Islet precursor cell (in vitro differentiated cells): Measurements from ENCODE around the gene SEMA3F.
"Not testable (repeated sequence)": the region's sequence is repeated elsewhere in the genome, so short reads cannot be mapped to it uniquely, and the experiment has no call there.

Experiments
- DNase-seq: peaks from one replicate; pipeline ENCODE4 v3.0.0-alpha.2; 2018

Gene SEMA3F

DNA sequence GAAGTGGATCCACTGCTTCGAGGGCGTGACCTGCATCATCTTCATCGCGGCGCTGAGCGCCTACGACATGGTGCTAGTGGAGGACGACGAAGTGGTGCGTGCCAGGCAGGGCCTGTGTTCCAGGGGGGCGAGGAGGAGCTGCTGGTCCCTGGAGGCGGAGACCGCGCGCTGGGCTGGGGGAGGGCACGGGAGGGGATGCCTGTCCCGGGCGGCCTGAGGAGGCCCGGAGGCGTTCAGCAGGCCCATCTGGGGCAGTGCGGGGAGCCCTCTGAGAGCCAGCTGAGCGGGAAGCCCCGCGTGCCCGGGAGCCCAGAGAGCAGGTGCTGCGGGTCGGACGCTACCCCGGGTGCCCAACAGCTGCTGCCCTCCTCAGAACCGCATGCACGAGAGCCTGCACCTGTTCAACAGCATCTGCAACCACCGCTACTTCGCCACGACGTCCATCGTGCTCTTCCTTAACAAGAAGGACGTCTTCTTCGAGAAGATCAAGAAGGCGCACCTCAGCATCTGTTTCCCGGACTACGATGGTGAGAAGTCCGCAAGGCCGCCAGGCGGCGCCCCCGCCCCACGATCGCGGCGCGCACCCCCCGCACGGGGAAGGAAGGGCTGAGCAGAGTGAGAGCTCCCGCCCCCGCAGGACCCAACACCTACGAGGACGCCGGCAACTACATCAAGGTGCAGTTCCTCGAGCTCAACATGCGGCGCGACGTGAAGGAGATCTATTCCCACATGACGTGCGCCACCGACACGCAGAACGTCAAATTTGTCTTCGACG lies 39.2 kb downstream of the SEMA3F start:
- DNase-seq, result peak; percentile 84

DNA sequence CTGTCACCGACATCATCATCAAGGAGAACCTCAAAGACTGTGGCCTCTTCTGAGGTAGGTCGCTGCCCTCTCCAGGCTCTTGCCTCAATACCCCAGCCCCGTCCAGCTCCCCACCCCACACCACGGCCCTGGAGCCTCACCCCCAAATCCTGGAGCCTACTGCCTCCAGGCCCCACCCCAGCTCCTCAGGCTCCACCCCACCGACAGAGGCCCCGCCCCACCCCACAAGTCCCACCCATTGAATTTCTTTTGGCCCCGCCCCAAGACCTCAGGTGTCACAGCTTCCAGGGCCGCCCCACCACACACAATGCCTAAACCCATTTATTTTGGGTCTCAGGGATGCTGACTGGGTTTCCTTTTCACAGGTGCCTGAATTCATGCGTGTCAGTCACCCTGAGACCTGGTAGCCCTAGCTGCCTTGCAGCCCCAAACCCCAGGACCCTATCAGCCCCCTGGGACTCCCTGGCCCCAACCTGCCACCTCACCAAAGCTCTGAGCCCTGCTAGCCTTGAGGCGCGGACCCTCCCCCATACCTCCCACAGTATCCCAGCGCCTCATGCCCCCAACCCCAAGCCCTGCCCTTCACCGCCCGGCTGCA lies 39.9 kb downstream of the SEMA3F start:
- no peak for DNase-seq

DNA sequence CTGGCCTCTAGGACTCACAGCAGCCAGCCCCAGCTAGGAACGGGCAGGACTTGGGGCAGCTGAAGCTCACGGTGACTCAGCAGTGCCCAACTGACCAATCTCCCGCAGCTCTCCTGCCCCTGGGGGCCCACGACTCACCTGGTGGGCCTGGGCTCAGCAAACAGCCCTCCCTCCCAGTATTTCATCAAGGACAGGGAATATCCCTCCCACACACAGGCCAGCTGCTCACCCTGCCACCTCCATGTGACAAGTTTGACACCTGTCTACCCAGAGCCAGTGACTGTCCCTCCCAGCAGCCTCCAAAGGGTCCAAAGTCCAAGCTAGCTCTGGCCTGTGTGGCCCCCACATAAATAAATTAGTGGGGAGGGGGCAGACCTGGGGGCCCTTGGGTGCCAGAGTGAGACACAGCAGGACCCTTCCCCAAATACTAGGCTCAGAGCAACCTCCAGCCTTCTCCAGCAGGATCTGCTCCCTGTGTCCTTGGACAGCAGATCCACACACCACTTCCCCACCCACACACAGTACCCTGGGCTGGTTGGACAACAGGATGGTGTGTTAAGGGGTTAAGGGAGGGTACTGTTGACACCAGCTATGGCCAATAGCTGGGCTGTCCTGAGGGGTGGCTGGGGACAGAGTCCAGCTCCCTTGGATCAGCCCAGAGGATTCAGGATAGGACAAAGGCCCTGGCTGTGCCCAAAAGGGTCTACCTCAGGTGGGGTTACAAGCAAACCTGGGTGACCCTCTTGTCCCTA lies 40.6 kb downstream of the SEMA3F start:
- DNase-seq, result peak; percentile 74

DNA sequence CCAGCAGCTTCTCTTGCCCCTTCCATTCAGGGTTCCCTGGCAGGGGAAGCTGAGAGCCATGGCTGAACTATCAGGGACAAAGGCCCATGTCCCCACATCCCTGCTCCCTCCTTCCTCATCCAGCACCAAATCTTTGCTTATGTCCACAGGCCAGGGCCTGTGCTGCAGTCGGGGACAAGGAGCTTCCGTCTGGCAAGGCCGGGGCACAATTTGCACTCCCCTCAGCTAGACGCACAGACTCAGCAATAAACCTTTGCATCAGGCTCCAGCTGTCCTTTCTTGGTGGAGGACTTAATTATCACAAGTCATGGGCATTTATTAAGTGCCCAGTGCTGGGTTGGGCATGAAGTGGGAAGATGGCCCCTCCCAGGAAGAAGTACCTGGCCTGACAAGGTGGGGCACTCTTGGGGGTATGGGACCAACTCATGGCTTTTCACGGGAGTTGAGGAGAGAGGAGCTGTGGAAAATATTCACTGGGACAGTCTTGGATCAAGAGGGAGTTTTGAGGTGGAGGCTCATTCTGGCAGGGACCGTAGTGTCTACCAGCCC lies 41.2 kb downstream of the SEMA3F start:
- no peak for DNase-seq

DNA sequence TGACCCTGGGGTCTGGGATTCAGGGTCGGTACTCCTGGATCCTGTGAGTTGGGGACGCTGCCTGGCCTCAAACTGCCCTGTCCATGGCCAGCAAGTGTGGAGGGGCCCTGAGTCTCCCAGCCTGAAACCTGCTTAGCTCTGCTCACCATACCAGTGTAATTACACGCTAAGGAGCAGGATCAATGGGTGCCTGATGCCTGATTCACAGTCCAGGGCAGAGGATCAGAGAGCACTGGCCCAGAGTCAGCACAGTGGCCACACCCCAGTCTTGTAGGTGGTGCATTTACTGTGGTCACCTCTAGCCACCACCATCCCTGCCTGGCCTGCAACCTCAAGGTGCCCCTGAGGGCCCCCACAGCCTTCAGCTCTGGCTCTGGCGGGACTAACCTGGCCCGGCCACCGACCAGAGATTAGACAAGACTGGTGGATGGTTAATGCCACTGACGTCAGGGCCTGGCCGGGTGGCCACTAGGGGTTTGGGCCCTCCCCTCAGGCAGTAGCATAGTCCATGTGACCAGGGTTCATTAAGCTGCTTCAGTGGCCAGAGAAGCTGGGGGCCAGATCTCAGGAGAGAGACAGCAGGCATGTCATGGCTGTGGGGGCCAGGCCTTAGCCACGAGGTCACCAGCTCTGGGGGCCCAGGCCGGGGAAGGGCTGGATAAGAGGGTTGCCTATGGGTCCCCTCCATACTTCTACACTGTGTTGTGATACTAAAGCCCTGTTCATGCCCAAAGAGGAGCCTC lies 46.6 kb downstream of the SEMA3F start:
- DNase-seq, result peak; percentile 74

DNA sequence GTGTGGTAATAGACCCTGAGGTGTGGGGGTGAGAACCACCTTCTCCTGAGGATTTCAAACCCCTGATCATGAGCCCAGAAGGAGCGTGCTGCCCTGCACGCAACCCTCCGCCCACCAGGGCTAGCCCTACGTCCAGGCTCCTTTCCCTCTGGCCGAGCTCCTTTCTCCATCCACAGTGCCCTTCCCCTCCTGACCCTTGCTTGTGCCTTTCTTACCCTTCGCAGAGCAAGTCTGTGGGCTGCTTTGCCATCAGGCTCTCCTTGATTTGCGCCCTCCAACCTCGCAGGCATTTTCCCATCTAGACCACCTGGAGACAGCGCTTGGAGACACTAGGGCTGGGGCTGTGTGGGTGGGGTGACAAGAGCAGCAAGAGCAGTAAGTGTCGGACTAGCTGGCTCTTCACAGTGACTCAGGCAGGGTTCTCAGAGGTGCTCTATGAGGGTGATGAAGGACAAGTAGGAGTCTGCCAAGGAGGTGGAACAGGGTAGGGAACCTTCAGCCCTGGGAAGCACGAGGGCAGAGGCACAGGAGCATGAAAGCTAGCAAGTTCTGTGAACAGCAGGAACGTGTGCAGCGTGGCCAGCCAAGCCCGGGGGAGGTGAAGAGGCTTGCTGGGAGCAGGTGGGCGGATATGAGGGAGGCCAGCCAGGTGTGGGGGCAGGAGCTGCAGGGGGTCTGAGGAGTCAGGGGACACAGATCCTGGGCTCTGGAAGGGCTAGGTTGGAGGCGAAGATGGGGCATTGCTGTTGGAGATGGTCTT lies 47.4 kb downstream of the SEMA3F start:
- no peak for DNase-seq

DNA sequence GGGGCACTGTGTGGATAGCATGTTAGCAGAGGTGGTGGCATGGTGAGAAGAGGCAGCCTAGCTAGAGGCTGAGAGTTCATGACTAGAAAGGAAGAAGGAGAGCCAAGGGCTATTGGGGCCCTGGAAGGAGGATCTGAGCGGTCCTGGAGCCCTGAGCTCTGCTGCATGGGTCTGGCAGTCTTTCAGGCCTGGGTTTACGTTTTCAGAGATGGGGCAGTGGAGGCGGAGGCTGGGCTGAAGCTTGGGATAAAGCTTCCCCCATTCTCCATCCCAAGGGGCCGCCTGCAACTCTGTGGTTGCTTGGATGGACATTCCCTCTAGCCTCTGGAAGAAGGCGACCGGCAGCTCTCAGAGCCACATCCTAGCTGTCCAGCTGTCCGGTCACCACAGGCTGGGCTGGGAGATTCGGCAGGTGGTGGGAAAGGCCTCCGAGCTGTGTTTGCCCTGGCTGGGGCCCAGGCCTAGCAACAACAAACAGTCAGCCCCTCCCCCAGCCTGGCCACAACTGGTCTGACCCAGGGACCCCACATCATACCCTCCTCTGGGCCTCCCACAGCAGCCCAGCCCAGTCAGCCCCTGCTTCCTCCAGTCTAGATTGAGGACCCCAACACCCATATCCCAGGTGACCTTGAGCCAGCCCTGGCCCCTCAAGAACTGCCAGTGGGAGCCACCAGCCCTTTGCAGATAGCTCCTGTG lies 48.1 kb downstream of the SEMA3F start:
- no peak for DNase-seq

DNA sequence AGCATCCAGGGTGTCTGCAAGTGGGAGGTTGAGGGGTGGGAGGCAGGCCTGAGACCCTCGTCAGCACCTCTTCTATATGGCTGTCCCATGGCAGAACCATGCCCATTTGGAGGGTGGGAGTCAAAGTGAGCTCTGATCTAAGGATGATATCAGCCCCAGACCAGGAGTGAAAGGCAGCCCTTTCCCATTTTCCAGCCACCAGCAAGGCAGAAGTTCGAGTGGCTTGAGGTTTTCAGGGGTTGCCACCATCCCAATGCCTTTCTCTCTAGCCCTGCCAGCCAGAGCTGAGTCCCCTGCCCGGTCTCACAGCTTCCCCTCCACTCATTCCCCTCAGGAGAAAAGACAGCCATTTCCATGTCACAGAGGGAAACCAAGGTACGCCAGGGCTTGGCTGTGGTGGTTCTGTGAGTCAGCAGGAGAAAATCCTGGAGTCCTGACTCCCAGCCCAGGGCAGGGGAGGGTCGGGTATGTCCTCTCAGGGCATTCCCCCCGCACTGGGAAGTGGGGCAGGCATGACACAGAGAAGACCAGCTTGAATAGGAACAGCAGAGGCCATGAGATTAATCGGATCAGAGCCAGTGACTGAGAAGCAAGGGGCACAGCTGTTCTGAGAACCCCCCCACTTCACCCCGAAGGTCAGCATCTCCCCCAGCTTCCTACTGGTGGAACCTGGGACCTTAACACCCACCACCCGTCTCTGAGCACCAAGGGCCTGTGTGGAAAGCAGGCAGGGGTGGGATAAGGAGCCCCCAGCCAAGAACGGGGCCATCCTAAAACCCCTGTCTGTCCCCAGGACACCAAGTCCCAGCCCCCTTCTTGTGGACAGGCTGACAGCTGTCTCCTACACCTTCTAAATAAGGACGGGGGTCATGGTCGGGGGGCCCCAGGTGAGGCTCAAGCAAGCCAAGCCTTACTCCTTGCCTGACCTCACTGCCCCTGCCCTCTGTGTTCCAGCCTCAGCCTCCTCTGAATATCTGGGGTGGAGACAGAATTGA lies 49.0 kb downstream of the SEMA3F start:
- no peak for DNase-seq

DNA sequence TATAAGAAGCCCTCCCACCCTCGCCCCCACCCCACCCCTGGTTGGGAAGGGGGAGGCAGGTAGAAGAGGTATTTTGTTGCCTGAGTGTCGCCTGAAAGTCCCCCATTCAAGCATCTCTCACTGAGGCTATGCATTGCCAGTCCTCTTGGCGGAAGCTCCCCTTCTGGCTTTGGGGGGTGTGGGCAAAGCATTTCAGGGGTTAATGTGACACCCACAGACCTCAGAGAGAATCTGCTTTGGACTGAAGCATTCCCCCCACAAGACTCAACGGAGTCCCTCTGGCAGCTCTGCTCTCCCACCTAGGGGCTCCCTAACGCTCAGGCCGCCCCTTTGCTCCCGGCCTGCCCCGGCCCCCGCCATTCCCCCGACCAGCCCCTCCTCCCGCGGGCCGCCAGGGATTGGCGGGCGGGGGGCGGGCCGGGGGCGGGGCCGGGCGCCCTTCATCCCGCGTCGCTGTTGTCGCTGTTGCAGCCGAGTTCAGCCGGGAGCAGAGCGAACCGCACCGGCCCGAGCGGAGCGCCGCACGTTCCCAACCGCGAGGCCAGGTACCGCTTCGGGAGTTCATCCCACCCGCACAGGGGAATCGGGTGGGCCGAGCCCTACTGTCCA lies 49.8 kb downstream of the SEMA3F start, which contains the start of gene SLC38A3:
Gene SLC38A3, plus strand, starts transcription at position 468 of the 609 bp plus-strand sequence. CDS start 8,929 bp downstream, outside the sequence.
- peak; percentile 81 for DNase-seq

DNA sequence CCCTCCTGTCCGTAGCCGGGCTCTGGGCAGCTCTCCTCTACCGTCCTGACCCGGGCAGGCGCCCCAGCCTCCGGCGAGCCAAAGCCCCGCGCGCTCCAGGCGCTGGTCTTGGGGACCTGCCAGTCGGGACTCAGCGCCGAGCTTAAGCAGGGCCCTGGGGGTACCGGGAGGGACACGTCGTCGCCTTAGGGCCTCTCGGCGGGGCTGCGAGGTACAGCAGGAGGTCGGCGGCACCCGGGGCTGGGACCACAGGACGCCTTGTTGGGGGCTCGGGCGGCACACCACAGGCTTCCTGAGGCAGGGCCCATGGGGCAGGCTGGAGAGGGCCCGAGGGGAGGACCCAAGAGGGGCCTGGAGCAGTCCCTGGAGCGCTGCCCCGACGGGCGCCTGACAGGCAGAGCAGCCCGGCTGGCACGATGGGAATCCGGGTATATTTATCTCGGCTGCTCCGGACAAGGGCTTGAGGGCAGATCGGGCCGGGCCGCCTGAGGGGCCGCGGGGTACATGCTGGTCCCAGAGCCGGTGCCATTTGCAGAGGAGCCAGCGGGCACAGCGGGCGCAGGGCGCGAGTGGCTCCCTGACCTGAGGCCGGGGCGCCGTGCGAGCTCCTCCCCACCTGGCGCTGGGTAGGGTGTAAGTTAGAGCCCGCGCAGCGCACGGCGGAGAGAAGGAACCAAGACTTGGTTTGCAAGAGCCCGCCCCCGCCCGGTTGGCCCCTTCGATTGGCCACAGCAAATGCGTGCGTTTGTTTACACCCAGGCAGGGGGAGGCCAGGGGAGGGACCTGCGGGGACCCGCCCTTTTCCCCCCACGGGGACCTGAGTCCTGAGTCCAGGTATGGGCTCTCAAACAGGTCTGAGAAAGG lies 50.5 kb downstream of the SEMA3F start:
- peak; percentile 84 for DNase-seq

DNA sequence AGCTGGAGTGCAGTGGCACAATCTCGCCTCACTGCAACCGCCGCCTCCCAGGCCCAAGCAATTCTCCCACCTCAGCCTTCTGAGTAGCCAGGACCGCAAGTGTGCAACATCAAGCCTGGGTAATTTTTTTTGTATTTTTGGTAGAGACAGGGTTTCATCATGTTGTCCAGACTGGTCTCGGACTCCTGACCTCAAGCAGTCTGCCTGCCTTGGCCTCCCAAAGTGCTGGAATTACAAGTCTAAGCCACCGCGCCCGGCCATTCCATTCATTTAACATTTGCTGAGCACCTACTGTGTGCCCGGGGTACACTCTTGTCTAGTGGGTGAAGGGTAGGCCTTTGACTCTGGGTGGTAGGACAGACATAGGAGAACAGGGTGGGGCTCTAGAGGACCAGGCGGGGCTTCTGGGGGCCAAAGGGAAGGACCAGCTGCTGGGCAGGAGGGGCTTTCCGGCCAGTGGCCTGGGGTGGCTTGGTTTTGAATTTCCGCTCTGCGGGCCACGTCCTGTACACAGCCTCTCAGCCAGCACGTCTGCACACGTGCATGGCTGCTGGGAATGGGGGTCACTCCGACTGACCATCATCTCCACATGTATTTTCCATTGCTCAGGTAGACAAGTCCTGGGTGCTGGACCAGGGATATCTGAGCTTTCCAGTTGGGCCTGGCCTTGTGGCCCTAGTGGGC lies 52.4 kb downstream of the SEMA3F start:
- no peak for DNase-seq

DNA sequence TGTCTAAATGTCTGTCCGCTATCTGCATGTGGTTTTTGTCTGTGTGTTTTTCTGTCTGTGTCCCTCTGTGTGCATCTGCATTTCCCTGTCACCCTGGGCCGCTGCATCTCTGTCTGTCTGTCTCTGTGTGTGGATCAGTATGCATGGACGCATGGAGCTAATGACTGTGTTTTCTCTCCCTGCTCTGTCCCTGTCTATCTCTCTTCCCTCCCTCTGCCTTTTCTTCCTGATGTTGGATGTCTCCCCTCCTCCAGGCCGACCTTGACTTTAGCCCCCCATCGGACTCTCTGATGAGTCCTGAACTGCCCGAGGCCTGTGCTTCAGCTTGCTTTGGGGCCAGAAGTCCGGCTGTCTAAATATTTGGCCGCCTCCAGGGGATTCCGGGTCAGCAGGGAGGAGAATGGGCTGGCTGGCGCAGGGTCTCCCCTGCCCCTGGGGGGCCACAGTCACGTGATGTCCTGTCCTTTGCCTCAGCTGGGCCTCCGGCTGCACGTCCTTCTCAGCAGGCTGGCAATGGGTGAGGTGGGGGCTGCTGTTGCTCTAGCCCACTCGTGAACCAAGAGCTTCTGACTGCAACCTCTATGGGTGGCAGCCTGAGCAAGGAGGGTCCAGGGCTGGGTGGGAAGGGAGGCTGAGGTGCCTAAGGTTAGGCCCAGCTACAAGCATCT lies 53.7 kb downstream of the SEMA3F start:
- DNase-seq, result no peak

DNA sequence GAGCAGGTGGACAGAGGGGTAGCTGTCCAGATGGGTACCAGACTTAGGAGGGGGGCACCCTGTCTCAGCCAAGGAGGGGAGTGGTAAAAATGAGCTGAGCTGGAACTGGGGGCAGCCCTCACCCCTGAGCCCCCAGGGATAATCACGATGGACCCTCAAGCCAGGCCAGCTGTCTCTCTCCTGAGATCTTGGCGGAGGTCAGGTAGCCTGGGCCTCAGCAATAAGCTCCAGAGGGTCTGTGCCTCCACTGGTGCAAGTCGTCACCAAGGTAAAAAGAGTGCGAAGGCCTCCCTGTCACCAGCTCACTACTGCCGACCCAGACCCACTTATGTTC lies 55.0 kb downstream of the SEMA3F start:
- no peak for DNase-seq

DNA sequence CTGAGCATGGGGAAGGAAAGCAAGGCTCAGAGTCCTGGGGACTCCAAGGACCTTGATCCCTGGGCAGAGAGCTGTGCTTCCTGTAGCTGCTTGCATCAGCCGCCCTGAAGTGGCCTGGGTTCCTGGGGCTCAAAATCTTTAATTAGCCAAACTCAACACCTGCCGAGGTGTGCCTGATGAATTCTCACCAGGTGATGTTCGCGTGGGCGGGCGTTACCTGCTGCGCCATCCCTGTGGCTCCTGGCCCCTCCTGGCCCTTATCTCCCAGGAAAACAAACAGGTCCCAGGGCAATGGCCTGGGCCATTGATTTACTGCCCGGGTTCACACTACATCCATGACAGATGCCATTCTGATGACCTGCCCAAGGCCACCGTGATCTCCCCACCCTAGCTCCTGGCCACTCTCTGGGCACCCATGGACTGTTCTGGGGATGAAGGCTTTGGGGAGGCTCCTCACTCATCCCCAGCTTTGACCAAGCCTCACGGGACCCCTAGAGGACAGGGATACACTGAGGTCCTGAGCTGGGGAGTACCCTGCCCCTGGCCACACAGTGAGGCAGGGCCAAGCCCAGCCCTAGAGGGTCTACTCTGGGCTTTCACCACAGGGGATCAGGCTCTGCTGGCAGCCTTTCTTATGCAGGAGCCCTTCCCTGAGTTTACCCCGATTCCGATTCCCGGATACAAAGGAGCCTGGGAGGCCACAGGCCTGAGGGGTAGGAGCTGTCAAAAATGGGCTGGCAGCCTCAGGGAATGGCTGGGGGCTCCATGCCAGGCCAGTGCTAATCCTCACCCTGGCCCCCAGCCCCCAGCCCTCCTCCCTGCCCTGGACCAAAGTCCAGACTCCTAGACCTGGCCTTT lies 55.6 kb downstream of the SEMA3F start:
- DNase-seq, result no peak

DNA sequence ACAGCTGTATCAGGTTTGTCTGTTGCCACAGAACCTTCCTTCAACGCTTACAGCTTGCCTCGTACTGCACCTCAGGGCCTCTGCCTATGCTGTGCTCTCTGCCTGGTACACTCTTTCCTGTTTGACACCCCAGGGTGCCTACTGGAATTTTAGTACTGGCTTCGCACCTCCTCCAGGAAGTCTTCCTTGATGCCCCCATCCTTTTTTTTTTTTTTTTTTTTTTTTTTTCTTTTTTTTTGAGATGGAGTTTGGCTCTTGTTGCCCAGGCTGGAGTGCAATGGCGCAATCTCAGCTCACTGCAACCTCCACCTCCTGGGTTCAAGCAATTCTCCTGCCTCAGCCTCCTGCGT lies 56.2 kb downstream of the SEMA3F start:
- DNase-seq, result not testable (repeated sequence)

DNA sequence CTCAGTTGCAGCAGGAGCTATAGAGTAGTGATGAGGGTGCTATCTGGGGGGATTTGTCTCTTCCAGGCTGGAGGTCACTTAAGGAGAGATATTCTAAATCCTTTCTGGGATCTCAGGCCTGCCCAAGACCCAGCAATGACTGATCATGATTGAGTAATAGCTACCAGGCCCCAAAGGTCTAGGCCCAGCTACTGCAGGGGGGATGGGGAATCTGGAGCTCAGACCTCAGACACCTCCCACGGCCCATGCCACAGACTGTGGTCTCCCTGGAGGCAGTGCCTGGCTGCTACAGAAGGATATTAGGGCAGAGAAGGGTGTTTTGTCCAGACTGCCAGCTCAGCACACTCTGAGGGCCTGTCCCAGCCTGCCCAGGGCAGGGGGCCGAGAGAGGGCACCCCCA lies 56.8 kb downstream of the SEMA3F start:
- DNase-seq, result no peak

DNA sequence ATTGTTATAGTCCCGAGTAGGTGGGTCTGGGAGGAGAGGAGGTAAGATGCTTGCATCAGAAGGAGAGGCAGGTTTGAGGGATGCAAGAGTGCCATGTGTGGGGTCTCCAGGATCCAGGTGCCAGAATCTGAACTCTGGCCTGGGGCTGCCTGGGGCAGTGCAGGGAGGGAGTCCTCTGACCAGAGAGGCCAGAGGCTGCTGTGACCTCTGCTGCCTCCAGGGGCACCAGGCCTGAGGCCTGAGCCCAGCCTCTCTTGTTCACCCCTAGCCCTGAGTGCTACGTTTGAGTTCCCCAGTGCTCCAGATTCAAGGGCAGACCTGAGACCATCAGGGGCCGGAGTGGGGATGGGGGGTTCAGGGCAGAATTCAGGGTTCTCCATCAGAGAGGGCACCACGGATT lies 57.4 kb downstream of the SEMA3F start:
- DNase-seq, result peak; percentile 75
